Caco-2 (cell line): ENCODE measurements around the gene GJD3. TPM values are rescaled to one million over a fixed set of nuclear protein-coding genes. Genes with fewer than 3 reads are reported as not detected.

Experiments
- BruUV-seq: library from RNA; stranded (reverse); fragments of 400-500 nt; replicated peaks from 2 replicates; lab custom pipeline; 2021; lab: Mats Ljungman, UMichigan
- CTCF ChIA-PET: fragments of 300-600 bp; sonication (Branson Sonifier 250); formaldehyde crosslinking; loops from one replicate; lab custom pipeline; 2022; ENCODE audit warnings: antibody characterized with exemption; lab: Charles Lee
- POLR2A ChIA-PET: fragments of 300-600 bp; sonication (Branson Sonifier 250); formaldehyde crosslinking; loops from one replicate; lab custom pipeline; 2022; ENCODE audit warnings: antibody characterized with exemption; lab: Charles Lee
- DNase-seq, 2 experiments: peaks; one replicate each; pipeline versions ENCODE4 v3.0.0 to v3.0.0-alpha.2; 2020 to 2022
- H3K27me3 ChIP-seq: replicated peaks from 2 replicates; pipeline ENCODE4 v1.6.0; 2011; ENCODE audit warnings: low read length; ENCODE audit not compliant: control insufficient read depth, insufficient read depth
- H3K36me3 ChIP-seq: 2 replicates; pipeline ENCODE4 v1.5.1; 2011; ENCODE audit warnings: low read length; ENCODE audit not compliant: control insufficient read depth, insufficient read depth
- H3K4me1 ChIP-seq: fragments of 250-450 bp; sonication (Bioruptor Pico); 2 replicates; pipeline ENCODE4 v1.5.1; 2020; ENCODE audit warnings: mild to moderate bottlenecking
- H3K4me3 ChIP-seq: 2 replicates; pipeline ENCODE4 v1.5.1; 2011; ENCODE audit warnings: low read depth, mild to moderate bottlenecking, control low read depth, low read length
- H3K9me3 ChIP-seq: fragments of 250-450 bp; sonication (Bioruptor Pico); 2 replicates; pipeline ENCODE4 v1.5.1; 2020; ENCODE audit warnings: mild to moderate bottlenecking, moderate library complexity
- H3K27ac Mint-ChIP-seq: one replicate; pipeline ENCODE4 v1.8.0; 2022; ENCODE audit warnings: mixed read lengths; ENCODE audit not compliant: unreplicated experiment
- H3K27me3 Mint-ChIP-seq: one replicate; pipeline ENCODE4 v1.8.0; 2022; ENCODE audit warnings: mixed read lengths; ENCODE audit not compliant: insufficient read depth, unreplicated experiment
- H3K36me3 Mint-ChIP-seq: one replicate; pipeline ENCODE4 v1.8.0; 2022; ENCODE audit warnings: mild to moderate bottlenecking, mixed read lengths; ENCODE audit not compliant: insufficient read depth, unreplicated experiment
- H3K4me1 Mint-ChIP-seq: one replicate; pipeline ENCODE4 v1.8.0; 2022; ENCODE audit warnings: low read depth, mixed read lengths; ENCODE audit not compliant: unreplicated experiment
- H3K4me3 Mint-ChIP-seq: one replicate; pipeline ENCODE4 v1.8.0; 2022; ENCODE audit warnings: mild to moderate bottlenecking, moderate library complexity, mixed read lengths; ENCODE audit not compliant: unreplicated experiment
- H3K9me3 Mint-ChIP-seq: one replicate; pipeline ENCODE4 v1.8.0; 2022; ENCODE audit warnings: mixed read lengths; ENCODE audit not compliant: unreplicated experiment
- CTCF ChIP-seq, 2 experiments: fragments of 200-600 bp in 1 of 2; IDR thresholded peaks; 1 replicate in 1 of 2; 2 replicates in 1 of 2; pipeline versions ENCODE4 v1.5.1 to v1.8.0; 2011 to 2022; ENCODE audit warnings: antibody characterized with exemption in 1 of 2, control low read depth in 1 of 2, inconsistent platforms in 1 of 2, low read depth in 1 of 2, low read length in 1 of 2, mild to moderate bottlenecking in 1 of 2, moderate library complexity in 1 of 2; ENCODE audit not compliant: insufficient read depth in 1 of 2, severe bottlenecking in 1 of 2, unreplicated experiment in 1 of 2
- intact Hi-C: fragments of 100-400 bp; cut with micrococcal nuclease; formaldehyde crosslinking; loops from one replicate; pipeline ENCODE4 v1.10.0; 2022; ENCODE audit not compliant: unreplicated experiment
- total RNA-seq: library from RNA; stranded (reverse); gene quantifications from 2 replicates; pipeline ENCODE4 v1.2.3, GENCODE V29; 2022

The GJD3 gene
- total RNA-seq, 1 experiment from 2014 or later = not detected

GRCh38 chr17:40351359-40352236 is 12.9 kb downstream of the GJD3 start:
- Histone ChIP-seq H3K4me3 (no peak overlapping the region), H3K9me3 (no peaks in the 10 kb centered on the region), H3K36me3 (peaks cover 9% of the 10 kb centered on the region), H3K27me3 (no peaks in the 10 kb centered on the region), H3K4me1 (peaks cover 5% of the 10 kb centered on the region)
- Mint-ChIP-seq H3K36me3 (peaks cover 38% of the 10 kb centered on the region), H3K4me3 (no peak overlapping the region), H3K4me1 (peaks cover 14% of the 10 kb centered on the region), H3K9me3 (no peaks in the 10 kb centered on the region), H3K27ac (no peak overlapping the region), H3K27me3 (no peaks in the 10 kb centered on the region)
- POLR2A ChIA-PET = no interaction called here
- BruUV-seq = no TSS peak
- no peak for TF ChIP-seq CTCF (IDR thresholded peaks at IDR 0.05; ENCODE audit: insufficient read depth in 1 of 2, low read depth in 1 of 2, low read length in 1 of 2, severe bottlenecking in 1 of 2, unreplicated experiment in 1 of 2)
- no peak for DNase-seq
- CTCF ChIA-PET = interaction anchor here (0.6 to 0.7 kb wide), 2 partner anchors 44 to 1451 kb away, joined by 3 to 5 read pairs; no protein-coding TSS in a partner anchor
- intact Hi-C loops = loop anchor here (10.0 kb wide), 1 partner anchor 147 kb away; no protein-coding TSS in a partner anchor

- Histone ChIP-seq H3K4me1 (peaks cover 12% of the 10 kb centered on the region), H3K9me3 (no peaks in the 10 kb centered on the region), H3K36me3 (peaks cover 9% of the 10 kb centered on the region), H3K4me3 (no peak overlapping the region), H3K27me3 (no peaks in the 10 kb centered on the region)
- ChIA-PET POLR2A (no interaction called here), CTCF (no interaction called here)
- Mint-ChIP-seq H3K4me3 (no peak overlapping the region), H3K4me1 (peaks cover 21% of the 10 kb centered on the region), H3K36me3 (peaks cover 43% of the 10 kb centered on the region), H3K27ac (no peak overlapping the region), H3K9me3 (no peaks in the 10 kb centered on the region), H3K27me3 (no peaks in the 10 kb centered on the region)
- DNase-seq = no peak
- no TSS peak for BruUV-seq
- intact Hi-C loops = loop anchor here (10.0 kb wide), 1 partner anchor 146 kb away; no protein-coding TSS in a partner anchor
- no peak for TF ChIP-seq CTCF (IDR thresholded peaks at IDR 0.05; ENCODE audit: insufficient read depth in 1 of 2, low read depth in 1 of 2, low read length in 1 of 2, severe bottlenecking in 1 of 2, unreplicated experiment in 1 of 2)
Observed at GRCh38 chr17:40350689-40351358, 13.7 kb downstream of the GJD3 start.

- no peak for TF ChIP-seq CTCF (IDR thresholded peaks at IDR 0.05; ENCODE audit: insufficient read depth in 1 of 2, low read depth in 1 of 2, low read length in 1 of 2, severe bottlenecking in 1 of 2, unreplicated experiment in 1 of 2)
- intact Hi-C loops = loop anchor here (10.0 kb wide), 1 partner anchor 145 kb away; no protein-coding TSS in a partner anchor
- ChIA-PET CTCF (no interaction called here), POLR2A (no interaction called here)
- H3K4me1 Mint-ChIP-seq = peaks cover 23% of the 10 kb centered on the region
- Histone ChIP-seq H3K9me3 (no peaks in the 10 kb centered on the region), H3K36me3 (peaks cover 5% of the 10 kb centered on the region), H3K27me3 (no peaks in the 10 kb centered on the region), H3K4me1 (peaks cover 14% of the 10 kb centered on the region), H3K4me3 (no peak overlapping the region)
- no peak overlapping the region for H3K27ac Mint-ChIP-seq
- H3K36me3 Mint-ChIP-seq = peaks cover 45% of the 10 kb centered on the region
- no peak overlapping the region for H3K4me3 Mint-ChIP-seq
- BruUV-seq = no TSS peak
- no peak for DNase-seq
- H3K27me3 Mint-ChIP-seq = no peaks in the 10 kb centered on the region
- no peaks in the 10 kb centered on the region for H3K9me3 Mint-ChIP-seq
Observed at GRCh38 chr17:40349895-40350688, 14.4 kb downstream of the GJD3 start.
